T-cell (primary cell): Measurements from ENCODE around the gene TMCO5A. TPM values are rescaled to one million over a fixed set of nuclear protein-coding genes. Genes with fewer than 3 reads are reported as not detected.

Source experiments
- ATAC-seq, 4 experiments: fragments of 200-7000 bp in 3 of 4; fragments of 150-1000 bp in 1 of 4; cut with Tn5 transposase; replicated peaks in 1 of 4; 1 replicate in 3 of 4; 2 replicates in 1 of 4; pipeline ENCODE4 v1.10.0; 2021; ENCODE audit warnings: moderate library complexity in 3 of 4, mild to moderate bottlenecking in 2 of 4, moderate number of reproducible peaks in 1 of 4
- CTCF ChIA-PET, 2 donors: fragments of 300-600 bp; sonication (Branson Sonifier 250); formaldehyde crosslinking; loops; one replicate each; lab custom pipeline; 2022; ENCODE audit warnings: antibody characterized with exemption in 2 of 2; lab: Charles Lee
- POLR2A ChIA-PET, 2 donors: fragments of 300-600 bp; sonication (Branson Sonifier 250); formaldehyde crosslinking; loops; one replicate each; lab custom pipeline; 2022; ENCODE audit warnings: antibody characterized with exemption in 2 of 2; lab: Charles Lee
- DNase-seq, 35 experiments: peaks; one replicate each; pipeline versions ENCODE4 v3.0.0 to v3.0.0-alpha.2; 2013 to 2023
- H3K27ac ChIP-seq: one replicate; pipeline ENCODE4 v1.5.1; 2013; ENCODE audit warnings: low read length
- H3K27me3 ChIP-seq, 2 experiments: replicated peaks in 1 of 2; 1 replicate in 1 of 2; 2 replicates in 1 of 2; pipeline versions ENCODE4 v1.6.1 to v1.7.0; 2013; ENCODE audit warnings: low read length in 1 of 2, mixed read lengths in 1 of 2; ENCODE audit not compliant: control insufficient read depth in 2 of 2, insufficient read depth in 2 of 2; ENCODE audit errors: extremely low read depth in 1 of 2
- H3K36me3 ChIP-seq, 2 donors: 1 replicate in 1 of 2; 2 replicates in 1 of 2; pipeline versions ENCODE4 v1.6.1 to v1.7.0; 2013; ENCODE audit warnings: low read length in 1 of 2; ENCODE audit not compliant: control insufficient read depth in 2 of 2, insufficient read depth in 1 of 2; ENCODE audit errors: extremely low read depth in 1 of 2
- H3K4me1 ChIP-seq, 2 experiments: 1 replicate in 1 of 2; 2 replicates in 1 of 2; pipeline versions ENCODE4 v1.6.1 to v1.7.0; 2013; ENCODE audit warnings: low read length in 2 of 2, mixed read lengths in 1 of 2; ENCODE audit not compliant: insufficient read depth in 2 of 2, control insufficient read depth in 1 of 2; ENCODE audit errors: extremely low read depth in 1 of 2
- H3K4me3 ChIP-seq, 2 donors: 1 replicate in 1 of 2; 2 replicates in 1 of 2; pipeline versions ENCODE4 v1.5.1 to v1.7.0; 2013; ENCODE audit warnings: mild to moderate bottlenecking in 2 of 2, low read length in 1 of 2, moderate library complexity in 1 of 2; ENCODE audit not compliant: control insufficient read depth in 1 of 2; ENCODE audit errors: extremely low read depth in 1 of 2
- H3K9me3 ChIP-seq: 2 replicates; pipeline ENCODE4 v1.7.0; 2013
- H3K27ac Mint-ChIP-seq, 2 donors: one replicate each; pipeline ENCODE4 v1.8.0; 2020 to 2021; ENCODE audit warnings: mild to moderate bottlenecking in 2 of 2, mixed read lengths in 2 of 2
- H3K27me3 Mint-ChIP-seq, 2 donors: one replicate each; pipeline ENCODE4 v1.8.0; 2021 to 2022; ENCODE audit warnings: mixed read lengths in 2 of 2
- H3K36me3 Mint-ChIP-seq: one replicate; pipeline ENCODE4 v1.8.0; 2021; ENCODE audit warnings: mixed read lengths
- H3K4me1 Mint-ChIP-seq, 3 donors: one replicate each; pipeline ENCODE4 v1.8.0; 2020 to 2022; ENCODE audit warnings: mixed read lengths in 3 of 3, mild to moderate bottlenecking in 1 of 3
- H3K4me3 Mint-ChIP-seq, 3 donors: one replicate each; pipeline ENCODE4 v1.8.0; 2020 to 2022; ENCODE audit warnings: mild to moderate bottlenecking in 3 of 3, mixed read lengths in 3 of 3, moderate library complexity in 3 of 3
- H3K9me3 Mint-ChIP-seq, 3 donors: one replicate each; pipeline ENCODE4 v1.8.0; 2020 to 2022; ENCODE audit warnings: mixed read lengths in 3 of 3
- WGBS: methylation state at CpG from one replicate; pipeline ENCODE4 v1.1.5; 2013; ENCODE audit warnings: missing lambda C conversion rate; ENCODE audit not compliant: insufficient coverage; 5-methylcytosine and 5-hydroxymethylcytosine counted together
- total RNA-seq, 35 experiments: library from RNA in 6 of 35; stranded (reverse) in 6 of 35; fragments of 120-200 nt in 1 of 35; gene quantifications; one replicate each; pipeline versions ENCODE4 v1.2.1 to v1.2.4 and lab custom pipeline; 2013 to 2026

Gene TMCO5A
- total RNA-seq, 5 donors from 2014 or later (not counting 1 experiment from before 2014, with no cell fraction given), result not detected

DNA sequence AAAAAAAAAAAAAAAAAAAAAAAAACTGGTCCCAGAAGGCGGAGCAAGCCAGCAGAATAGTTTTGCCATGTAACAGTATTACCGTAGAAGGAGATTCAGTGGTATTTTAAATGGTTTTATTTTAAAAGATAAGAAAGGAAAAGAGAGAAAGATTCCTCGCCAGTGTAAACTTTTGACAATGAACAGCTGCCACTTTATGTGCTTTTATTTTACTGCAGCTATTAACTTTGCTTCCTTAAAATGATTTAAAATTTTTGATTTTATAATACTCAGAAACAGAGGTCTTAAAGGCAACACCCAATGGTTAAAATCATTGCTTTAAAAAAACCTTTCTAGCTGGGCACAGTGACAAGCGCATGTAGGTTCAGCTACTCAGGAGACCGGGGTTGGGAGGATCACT is 46.8 kb downstream of the TMCO5A start:
- Mint-ChIP-seq H3K27ac (no peak overlapping the region), H3K27me3 (peaks cover 7 to 10% of the 10 kb centered on the region in 2 donors), H3K4me3 (no peak overlapping the region), H3K9me3 (no peaks in the 10 kb centered on the region), H3K36me3 (no peaks in the 10 kb centered on the region), H3K4me1 (no peaks in the 10 kb centered on the region)
- Histone ChIP-seq H3K4me3 (no peak overlapping the region), H3K27me3 (peaks cover 0 to 16% of the 10 kb centered on the region in 2 experiments), H3K9me3 (no peaks in the 10 kb centered on the region), H3K36me3 (no peaks in the 10 kb centered on the region), H3K4me1 (no peaks in the 10 kb centered on the region), H3K27ac (no peak overlapping the region)
- WGBS, result 83% methylated on average over 4 of the region's 5 CpGs
- DNase-seq (no peak), ATAC-seq (no peak)
- ChIA-PET POLR2A (no interaction called here), CTCF (no interaction called here)

DNA sequence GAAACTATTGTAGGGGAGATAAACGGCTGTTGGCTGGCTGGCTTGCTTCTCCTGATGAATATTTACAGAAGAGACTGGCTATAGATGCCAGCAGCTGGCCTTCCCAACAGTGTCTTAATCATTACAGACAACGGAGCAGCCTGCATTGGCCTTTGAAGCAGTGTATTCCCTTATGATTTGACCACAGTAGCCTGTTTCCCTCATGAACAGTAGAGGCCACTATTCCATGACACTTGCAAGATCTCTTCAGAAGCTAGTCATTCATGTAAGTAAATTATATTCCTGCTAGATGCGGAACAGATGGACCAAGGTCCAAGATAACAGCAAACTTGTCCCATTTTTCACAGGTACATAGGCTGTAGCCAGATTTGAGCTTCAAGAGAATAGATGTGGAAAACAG is 47.3 kb downstream of the TMCO5A start:
- no peak overlapping the region for H3K27ac Mint-ChIP-seq
- DNase-seq, result no peak
- CTCF ChIA-PET, result no interaction called here
- H3K36me3 Mint-ChIP-seq, result no peaks in the 10 kb centered on the region
- no peaks in the 10 kb centered on the region for H3K4me1 Mint-ChIP-seq
- Histone ChIP-seq H3K27me3 (peaks cover 0 to 16% of the 10 kb centered on the region in 2 experiments), H3K4me1 (no peaks in the 10 kb centered on the region), H3K9me3 (no peaks in the 10 kb centered on the region), H3K27ac (no peak overlapping the region), H3K4me3 (no peak overlapping the region), H3K36me3 (no peaks in the 10 kb centered on the region)
- no peak for ATAC-seq
- H3K9me3 Mint-ChIP-seq, result no peaks in the 10 kb centered on the region
- H3K4me3 Mint-ChIP-seq, result no peak overlapping the region
- WGBS, result 67% methylated on average over 1 of the region's 3 CpGs
- POLR2A ChIA-PET, result no interaction called here
- peaks cover 7 to 13% of the 10 kb centered on the region in 2 donors for H3K27me3 Mint-ChIP-seq

GRCh38 chr15:37984368-37984767 is 49.9 kb downstream of the TMCO5A start:
- CTCF ChIA-PET, result no interaction called here
- Histone ChIP-seq H3K9me3 (no peaks in the 10 kb centered on the region), H3K27me3 (peaks cover 0 to 4% of the 10 kb centered on the region in 2 experiments), H3K27ac (no peak overlapping the region), H3K36me3 (no peaks in the 10 kb centered on the region), H3K4me3 (no peak overlapping the region), H3K4me1 (no peaks in the 10 kb centered on the region)
- Mint-ChIP-seq H3K4me1 (no peaks in the 10 kb centered on the region), H3K9me3 (peaks cover 4 to 9% (median 5%) of the 10 kb centered on the region in 3 donors), H3K27ac (no peak overlapping the region), H3K36me3 (no peaks in the 10 kb centered on the region), H3K4me3 (no peak overlapping the region), H3K27me3 (peaks cover 0 to 8% of the 10 kb centered on the region in 2 donors)
- no peak for ATAC-seq
- WGBS, result no CpG with 5 or more reads among the region's 1 CpG
- no peak for DNase-seq
- POLR2A ChIA-PET, result no interaction called here

- CTCF ChIA-PET, result interaction anchor here in 1 of 2 donors (1.2 kb wide), 1 partner anchor 392 kb away, joined by 3 read pairs; no protein-coding TSS in a partner anchor
Observed at GRCh38 chr15:37995461-37996347, 61.3 kb downstream of the TMCO5A start.

More at GRCh38 chr15:37995461-37996347, 61.3 kb downstream of the TMCO5A start:
- ATAC-seq (no peak), DNase-seq (peak in 1 of 35 experiments; percentile 21)
- WGBS, result 18% methylated on average over 5 of the region's 8 CpGs
- Mint-ChIP-seq H3K4me3 (no peak overlapping the region), H3K27me3 (peaks cover 12 to 13% of the 10 kb centered on the region in 2 donors), H3K27ac (no peak overlapping the region), H3K36me3 (no peaks in the 10 kb centered on the region), H3K9me3 (peaks cover 0 to 8% (median 2%) of the 10 kb centered on the region in 3 donors), H3K4me1 (no peaks in the 10 kb centered on the region)
- Histone ChIP-seq H3K27ac (no peak overlapping the region), H3K9me3 (no peaks in the 10 kb centered on the region), H3K27me3 (peaks cover 0 to 4% of the 10 kb centered on the region in 2 experiments), H3K4me3 (no peak overlapping the region), H3K4me1 (no peaks in the 10 kb centered on the region), H3K36me3 (no peaks in the 10 kb centered on the region)
- POLR2A ChIA-PET, result no interaction called here
